Subcutaneous adipose tissue (tissue), 4 donors: Measurements from ENCODE around the gene SCLT1. TPM values are rescaled to one million over a fixed set of nuclear protein-coding genes. Genes with fewer than 3 reads are reported as not detected.

ENCODE experiments used
- CTCF ChIP-seq: fragments of 450-650 bp; IDR thresholded peaks from one replicate; pipeline ENCODE4 v1.5.1; 2016; ENCODE audit warnings: low read depth, mild to moderate bottlenecking, control low read depth, antibody characterized with exemption, moderate library complexity
- total RNA-seq, 4 donors: library from RNA; depleted of rRNA; stranded (reverse); fragments of >200 nt; gene quantifications; one replicate each; pipeline ENCODE4 v1.1.0, GENCODE V29; 2016

Gene SCLT1
- total RNA-seq, 4 donors from 2014 or later = 12.6 to 22.0 (median 14.1) TPM

- TF ChIP-seq CTCF = no peak
Measured at GRCh38 chr4:128908735-128909134, 184.6 kb downstream of the SCLT1 start.

GRCh38 chr4:128907981-128908380 is 185.4 kb downstream of the SCLT1 start:
- TF ChIP-seq CTCF = no peak

GRCh38 chr4:128906581-128906980 is 186.8 kb downstream of the SCLT1 start:
- TF ChIP-seq CTCF = no peak

GRCh38 chr4:128904821-128905220 is 188.5 kb downstream of the SCLT1 start:
- TF ChIP-seq CTCF = no peak

- TF ChIP-seq CTCF = no peak
Measured at GRCh38 chr4:128880662-128881061, 212.7 kb downstream of the SCLT1 start.

- no peak for TF ChIP-seq CTCF
Measured at GRCh38 chr4:128879971-128880370, 213.4 kb downstream of the SCLT1 start.

GRCh38 chr4:128879283-128879682 is 214.1 kb downstream of the SCLT1 start:
- TF ChIP-seq CTCF = no peak
